Cerebellar cortex (tissue), 1 donor: ENCODE data around the gene CTSD.
"Not testable (repeated sequence)": the region's sequence is repeated elsewhere in the genome, so short reads cannot be mapped to it uniquely, and the experiment has no call there.

Source experiments
- DNase-seq: peaks from one replicate; pipeline ENCODE4 v3.0.0-alpha.2; 2015; ENCODE audit warnings: low spot score

The CTSD gene

DNA sequence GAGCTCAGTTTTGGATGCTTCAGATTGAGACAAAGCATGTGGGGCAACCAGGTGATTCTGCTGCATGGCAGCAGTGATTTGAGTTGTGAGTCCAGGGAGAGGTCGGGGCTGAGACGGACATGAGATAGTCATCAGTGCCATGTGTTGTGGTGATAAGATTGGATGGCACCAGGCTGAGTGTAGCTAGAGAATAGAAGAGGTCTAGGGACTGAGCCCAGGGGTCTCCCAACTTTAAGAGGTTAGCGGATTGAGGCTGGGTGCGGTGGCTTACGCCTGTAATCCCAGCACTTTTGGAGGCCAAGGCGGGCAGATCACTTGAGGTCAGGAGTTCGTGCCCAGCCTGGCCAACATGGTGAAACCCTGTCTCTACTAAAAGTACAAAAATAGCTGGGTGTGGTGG lies 6.3 kb upstream of the CTSD start:
- DNase-seq, result no peak

DNA sequence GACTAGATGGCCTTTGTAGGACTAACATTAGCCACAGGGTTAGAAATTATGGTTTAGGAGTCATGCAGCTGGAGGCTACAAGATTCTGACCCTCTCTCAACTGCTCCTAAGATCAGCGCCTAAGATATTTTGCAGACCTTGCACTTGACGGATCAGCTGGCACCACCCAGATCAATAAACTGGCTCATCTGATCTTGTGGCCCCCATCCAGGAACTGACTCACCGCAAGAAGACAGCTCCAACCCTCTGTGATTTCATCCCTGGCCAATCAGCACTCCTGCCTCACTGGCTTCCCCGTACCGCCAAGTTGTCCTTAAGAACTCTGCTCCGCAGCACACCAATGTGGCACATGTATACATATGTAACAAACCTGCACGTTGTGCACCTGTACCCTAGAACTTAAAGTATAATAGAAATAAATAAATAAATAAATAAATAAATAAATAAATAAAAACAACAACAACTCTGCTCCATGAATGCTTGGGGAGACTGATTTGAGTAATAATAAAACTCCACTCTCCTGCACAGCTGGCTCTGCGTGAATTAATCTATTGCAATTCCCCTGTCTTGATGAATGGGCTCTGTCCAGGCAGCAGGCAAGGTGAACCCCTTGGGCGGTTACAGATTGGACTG lies 5.7 kb upstream of the CTSD start:
- DNase-seq, result not testable (repeated sequence)

DNA sequence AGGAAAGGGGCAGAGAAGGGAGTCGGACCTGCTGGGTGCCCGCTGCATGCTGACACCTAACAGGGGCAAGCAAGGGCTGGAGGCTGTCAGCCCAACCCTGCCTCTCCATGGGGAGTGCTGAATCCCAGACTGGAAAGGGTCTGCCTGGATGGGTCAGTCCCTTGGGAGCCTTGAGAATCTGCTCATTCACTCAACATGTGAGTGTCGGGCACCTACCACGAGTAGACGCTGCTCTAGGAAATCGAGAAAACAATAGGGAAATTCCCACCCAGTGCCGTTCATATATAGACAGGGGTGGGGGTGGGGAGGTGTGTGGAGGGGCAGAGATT lies 4.4 kb upstream of the CTSD start:
- no peak for DNase-seq

DNA sequence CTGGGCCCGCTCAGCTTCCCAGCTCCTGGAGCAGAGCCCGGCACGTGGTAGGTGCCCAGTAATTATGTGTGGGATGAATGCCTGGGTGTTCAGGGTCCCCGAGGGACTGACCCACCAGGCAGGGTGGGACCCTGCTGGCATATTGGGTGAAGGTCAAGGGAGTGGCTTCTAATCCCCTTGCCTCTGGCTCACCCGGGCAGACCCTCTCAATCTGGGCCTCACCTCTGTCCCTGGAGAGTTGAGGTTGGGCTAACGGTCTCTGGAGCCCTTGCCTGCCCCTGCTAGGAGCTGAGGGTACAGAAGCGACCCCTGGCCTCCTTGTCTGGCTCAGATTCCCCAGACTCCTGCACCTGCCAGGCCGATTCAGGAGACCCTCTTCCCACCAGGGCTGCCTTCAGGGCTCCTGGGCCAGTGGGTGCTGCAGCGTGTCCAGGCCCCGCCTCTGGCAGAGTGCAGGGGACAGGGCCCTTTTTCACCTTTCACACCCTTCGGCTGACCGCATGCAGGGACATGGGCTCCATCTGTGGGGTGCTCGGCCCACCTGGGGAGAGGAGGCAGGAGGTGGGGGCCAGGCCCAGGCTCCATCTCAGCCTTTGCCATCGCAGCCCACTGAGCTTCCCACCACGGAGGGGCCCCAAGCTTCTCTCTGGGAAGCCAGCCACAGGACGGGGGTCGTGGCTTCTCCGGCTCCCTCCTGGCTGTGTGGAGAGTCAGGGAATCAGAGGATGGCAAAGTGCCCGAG lies 3.8 kb upstream of the CTSD start:
- no peak for DNase-seq

DNA sequence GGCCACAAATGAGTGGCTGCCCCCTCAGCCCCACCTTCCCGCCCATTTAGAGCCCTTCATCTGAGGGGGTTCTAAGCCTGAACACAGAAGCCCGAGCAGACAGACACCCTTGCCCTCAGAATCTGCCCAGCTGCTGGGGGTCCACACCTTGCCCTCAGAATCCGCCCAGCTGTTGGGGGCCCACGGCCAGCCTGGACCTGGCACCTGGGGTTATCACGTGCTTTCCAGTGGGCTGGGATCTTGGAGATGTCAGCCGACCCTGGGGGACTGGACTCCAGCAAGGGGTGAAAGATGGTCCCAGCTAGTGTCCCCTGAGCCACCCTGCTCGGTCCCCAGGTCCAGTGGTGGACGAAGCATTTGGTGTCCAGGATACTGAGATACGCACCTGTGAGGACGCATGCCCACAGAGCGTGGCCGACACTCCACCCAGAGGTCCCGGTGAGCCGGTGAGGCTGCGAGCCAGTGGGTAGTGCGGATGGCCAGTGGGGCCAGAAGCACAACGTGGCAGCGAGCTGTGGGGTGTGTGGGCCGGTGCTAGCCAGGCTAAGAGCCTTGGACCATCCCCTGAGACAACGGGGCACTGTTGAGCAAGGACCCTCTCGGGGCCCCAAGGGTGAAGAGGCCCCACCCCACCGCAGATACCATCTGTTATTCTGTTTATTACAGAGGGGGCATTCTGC lies 3.1 kb upstream of the CTSD start:
- DNase-seq, result no peak

DNA sequence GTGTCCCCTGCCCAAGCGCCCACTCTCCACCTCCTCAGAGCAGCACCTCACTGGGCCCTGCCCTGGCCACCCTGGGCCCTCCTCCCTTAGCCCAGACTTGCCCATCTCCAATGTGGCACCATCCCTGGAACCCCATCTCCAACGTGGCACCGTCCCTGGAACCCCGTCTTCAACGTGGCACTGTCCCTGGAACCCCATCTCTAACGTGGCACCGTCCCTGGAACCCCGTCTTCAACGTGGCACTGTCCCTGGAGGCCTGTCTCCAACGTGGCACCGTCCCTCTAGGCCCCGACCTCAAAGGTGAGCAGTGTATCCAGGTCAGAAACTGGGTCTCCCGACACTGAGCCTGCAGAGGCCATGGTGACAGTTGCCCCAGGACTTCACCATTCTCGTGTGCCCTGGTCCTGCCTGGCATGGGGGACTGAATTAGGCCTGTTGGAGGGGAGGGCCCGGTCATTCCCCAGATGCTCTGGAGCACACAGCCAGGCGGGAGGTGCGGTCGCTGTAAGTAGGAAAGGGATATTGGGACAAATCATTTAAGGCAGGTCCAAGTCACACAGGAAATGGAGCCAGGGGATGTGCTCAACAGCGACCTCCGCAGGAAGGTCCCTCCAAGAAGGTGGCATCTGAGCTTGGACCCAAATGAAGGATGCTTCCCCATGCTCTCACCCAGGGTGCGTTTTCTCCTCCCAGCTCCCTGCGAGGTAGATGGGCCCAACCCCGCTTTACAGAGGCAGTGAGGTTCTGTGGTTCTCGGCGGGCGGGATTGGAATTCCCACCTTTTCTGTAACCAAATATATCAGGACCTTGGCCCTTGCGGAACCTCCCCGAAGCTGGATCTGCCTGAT lies 2.4 kb upstream of the CTSD start:
- no peak for DNase-seq

DNA sequence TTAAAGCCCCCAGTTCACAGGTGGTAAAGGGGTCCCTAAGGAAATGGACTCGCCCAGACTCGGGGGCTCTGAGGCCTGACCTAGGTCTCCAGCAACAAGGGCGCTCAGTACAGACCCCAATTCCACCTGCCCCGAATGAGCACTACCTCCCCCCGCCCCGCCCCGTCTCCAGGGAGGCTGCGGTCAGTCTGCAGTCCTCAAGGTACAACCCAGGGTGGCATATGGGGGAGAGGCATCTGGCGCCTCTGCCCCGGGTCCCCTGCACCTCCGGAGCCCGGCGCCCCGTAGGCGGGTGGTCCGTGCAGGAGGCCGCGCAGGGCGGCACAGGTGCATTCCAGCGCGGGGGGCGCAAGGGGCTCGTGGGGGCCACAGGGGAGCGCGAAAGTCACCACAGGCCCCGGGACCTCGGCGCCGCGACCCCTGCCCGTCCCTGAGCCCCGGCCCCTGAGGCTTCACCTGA lies 361 bp downstream of the CTSD start:
- DNase-seq, result no peak

DNA sequence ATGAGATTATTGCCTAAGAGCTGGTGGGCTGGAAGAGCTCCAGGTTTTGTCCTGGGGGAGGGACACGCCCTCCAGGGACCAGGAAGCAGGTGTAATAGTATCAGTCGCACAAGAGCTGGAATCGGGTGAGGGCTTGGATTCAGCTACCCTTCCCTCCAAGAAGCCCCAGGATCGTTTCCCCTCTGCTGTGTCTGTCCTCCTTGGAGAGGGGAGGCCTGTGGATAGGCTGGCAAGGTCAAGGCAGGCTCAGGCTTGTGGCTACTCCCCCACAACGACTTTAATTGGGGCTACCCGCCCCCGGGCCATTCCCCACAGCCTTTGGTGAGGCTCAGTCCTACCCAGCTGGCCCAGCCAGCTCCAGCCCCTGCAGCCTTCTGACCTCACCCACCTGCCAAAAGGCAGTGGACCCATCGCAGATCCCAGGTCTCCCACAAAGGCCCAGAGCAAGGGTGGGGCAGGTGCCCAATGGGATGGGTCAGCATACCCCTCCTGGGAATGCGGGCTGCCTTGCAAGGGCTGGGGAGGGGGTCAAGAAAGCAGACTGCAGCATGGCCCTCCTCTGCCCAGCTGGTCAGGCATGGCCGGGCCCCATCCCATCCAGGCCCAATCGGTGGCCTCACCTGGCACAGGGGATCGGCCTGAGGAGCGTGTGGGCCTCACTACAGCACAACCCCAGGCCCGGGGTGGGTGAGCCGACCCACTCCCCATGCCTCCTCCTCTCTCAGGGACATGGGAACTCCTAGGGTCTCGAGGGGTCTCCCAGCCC lies 1.0 kb downstream of the CTSD start:
- no peak for DNase-seq

DNA sequence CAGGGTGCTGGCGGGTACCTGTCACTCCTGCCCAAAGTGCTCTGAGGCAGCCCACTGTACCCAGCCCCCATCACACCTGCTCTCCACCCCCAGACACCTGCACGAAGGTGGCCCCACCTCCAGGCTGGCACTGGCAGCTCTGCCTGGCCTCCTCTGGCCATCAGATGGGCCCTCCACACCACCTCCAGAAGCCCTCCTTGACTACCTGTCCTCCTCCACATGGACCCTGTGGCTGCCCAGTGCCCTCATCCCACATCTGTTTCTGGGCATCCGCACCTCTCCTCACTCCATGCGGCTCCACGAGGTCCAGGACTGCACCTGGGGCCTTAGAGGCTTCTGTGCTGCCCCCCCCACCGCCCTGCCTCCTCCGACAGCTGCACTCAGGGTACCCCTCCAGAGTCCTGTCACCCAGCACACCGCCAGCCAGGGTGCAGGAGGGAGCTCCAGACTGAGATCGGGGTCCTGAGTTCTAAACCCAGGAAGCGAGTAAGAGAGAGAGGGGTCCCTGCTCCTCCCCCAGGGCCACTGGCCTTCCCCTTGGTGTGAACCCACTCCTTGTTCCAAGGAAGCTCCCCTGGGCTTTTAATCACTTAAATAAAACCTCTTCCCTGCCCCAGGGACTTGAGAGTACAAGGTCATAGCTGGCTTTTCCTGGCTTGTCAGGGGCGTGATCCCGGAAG lies 1.7 kb downstream of the CTSD start:
- no peak for DNase-seq

DNA sequence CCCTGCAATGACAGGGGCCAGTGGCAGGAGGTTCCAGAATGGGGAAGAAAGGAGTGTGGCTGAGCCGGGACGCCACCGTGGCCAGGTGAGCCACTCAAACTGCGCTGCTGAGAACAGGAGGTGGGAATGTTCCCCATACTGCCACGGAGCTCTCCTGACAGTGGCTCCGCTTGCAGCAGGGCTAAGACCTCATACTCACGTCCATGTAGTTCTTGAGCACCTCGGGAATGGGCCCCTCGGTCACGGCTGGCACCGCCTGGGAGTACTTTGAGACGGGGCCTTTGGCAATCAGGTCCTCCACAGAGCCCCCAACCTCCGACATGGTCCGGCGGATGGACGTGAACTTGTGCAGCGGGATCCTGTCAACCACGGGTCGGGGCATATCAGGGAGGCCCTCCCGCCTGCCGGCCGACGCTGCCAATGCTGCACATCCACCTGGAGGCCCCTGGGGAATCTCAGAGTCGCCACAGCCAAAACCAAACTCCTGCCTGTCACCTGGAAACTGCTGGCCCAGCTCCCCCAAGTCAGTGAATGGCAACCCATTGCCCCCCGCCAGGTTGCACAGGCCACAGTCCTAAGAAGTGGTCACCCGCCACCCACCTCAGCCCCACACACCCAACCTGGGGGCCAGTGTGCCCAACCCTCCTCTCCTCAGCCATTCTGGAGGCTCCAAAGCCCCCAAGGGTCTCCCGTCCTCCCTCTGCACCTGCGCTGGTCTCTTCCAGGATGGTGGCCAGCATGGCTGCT lies 2.4 kb downstream of the CTSD start:
- DNase-seq, result no peak

DNA sequence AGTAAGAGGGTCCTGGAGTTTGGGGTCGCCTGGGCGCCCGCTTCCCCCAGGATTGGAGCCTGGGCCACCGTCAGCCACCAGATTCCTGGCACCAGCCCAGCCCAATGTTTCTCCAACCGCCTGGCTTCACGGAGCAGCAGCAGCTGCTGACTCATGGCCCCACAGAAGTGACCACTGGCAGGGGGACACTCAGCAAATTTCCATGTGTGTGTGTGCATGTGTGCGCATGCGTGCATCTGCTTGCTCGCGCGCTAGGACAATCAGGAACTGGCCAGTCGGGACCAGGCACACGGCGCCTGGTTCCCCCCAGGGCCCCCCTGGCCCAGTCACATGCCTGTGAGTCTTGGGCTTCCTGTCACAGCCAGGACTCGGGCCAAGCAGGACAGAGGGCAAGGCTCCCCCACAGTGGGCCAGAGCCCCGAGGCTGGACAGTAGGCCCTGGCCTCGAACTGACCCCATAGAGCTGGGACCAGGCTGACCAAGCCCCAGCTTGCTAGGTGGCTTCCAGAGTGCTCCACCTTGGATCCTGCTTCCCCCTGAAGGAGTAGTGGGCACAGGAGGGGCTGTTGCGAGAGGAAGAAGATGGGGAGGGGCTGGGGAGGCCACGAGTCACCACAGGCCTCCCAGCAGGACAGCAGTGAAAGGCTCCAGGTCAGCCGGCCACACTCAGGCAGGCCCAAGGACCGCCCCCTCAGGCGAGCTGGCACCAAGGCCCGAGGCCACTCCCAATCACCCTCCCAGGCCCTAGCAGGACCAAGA lies 3.2 kb downstream of the CTSD start:
- DNase-seq, result no peak

DNA sequence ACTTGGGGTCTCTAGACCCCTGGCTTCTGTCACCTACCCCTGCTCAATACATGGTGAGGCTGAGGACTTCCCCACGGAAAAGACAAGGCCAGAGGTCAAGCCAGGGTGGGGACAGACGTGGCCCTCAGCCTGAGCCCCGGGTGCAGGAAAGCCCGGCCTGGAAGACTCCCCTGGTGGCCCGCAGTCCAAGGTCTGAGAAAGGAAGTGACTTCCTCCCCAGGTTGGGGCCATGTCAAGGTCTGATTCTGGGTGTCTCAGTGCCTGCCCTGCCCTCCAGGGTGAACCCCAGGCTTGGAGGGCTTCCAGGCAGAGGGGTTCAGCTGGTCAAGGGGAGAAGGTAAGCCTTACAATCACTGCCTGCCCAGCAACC lies 3.9 kb downstream of the CTSD start:
- no peak for DNase-seq

DNA sequence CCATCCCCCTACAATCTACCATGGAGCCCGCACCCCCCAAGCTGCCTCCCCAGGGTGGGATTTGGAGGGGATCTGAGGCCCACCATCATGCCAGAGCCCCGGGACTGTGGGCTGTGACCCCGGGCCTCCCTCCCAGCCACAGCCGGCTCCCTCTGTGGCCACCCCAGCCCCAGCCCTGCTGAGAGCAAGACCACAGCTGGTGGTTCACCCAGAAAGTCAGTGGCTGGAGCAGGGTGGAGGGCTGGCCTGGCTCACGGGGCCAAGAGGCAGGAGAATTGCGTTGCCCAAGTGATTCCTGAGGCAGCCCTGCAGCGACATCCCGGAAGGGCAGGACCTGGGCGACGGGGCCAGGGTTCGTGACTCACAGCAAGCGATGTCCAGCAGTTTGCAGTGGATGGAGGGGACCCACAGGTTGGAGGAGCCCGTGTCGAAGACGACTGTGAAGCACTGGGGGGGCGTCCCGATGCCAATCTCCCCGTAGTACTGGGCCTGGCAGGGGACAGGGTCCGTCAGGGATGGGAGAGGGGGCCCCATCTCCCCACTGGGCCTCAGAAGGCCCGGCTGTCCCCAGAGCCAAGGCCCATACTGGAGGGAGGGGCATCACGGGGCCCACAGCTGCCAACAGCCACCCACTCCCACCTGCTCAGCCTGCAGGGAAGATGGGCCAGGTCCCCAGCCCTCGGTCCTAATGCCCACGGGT lies 4.4 kb downstream of the CTSD start:
- DNase-seq, result no peak

DNA sequence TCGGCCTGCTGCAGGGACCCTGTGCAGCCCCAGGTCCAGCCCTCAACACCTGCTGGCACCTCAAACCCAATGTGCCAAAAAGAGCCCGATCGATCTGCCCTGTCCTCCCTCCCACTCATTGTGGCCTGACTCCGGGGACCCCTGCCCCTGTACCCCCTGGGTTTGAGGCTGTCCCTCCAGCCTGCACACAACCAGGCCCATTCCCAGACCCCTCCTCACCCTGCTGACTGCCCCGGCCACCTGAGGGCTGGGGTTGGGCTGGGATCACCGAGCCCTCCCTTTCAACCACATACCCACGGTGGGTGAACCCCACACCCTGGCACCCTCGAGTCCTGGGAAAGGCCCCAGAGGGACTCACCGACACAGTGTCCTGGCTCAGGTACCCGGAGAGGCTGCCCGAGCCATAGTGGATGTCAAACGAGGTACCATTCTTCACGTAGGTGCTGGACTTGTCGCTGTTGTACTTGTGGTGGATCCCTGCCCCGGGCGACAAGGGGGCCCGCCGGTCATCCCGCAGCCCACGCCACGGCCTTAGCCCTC lies 5.0 kb downstream of the CTSD start:
- DNase-seq, result no peak

DNA sequence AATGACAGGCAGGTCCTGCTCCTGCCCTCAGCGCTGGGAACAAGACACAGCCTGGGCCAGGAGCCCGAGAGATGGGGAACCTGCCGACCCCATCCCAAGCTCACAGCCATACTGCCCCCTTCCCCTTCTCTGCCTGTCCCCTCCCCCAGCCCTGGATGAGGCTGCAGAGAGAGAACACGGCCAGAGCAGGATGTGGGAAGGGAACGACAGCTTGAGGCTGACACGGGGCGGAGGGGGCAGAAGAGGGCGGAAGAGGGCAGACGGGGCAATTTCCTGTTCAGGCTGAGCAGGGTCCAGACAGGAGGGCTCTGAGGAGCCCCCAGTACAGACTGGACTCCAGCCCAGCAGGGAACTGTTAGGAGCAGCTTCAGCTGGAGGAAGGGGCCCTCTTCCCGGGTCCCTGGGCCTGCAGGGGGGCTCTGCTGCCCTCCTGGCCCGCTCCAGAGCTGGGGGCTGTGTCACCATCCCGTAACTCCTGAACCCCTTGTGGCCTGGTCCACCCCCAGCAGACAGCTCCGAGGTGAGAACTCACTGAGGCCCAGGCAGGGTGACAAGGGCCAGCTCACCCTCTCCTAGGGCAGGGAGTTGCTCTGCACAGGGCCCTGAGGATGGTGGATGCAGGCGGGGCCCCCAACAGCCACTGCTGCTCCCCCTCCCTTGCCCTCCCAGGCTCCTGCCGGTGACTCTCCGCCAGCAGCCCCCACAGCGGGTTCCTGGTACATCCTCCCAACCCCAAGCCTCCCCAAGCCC lies 5.7 kb downstream of the CTSD start:
- DNase-seq, result no peak

DNA sequence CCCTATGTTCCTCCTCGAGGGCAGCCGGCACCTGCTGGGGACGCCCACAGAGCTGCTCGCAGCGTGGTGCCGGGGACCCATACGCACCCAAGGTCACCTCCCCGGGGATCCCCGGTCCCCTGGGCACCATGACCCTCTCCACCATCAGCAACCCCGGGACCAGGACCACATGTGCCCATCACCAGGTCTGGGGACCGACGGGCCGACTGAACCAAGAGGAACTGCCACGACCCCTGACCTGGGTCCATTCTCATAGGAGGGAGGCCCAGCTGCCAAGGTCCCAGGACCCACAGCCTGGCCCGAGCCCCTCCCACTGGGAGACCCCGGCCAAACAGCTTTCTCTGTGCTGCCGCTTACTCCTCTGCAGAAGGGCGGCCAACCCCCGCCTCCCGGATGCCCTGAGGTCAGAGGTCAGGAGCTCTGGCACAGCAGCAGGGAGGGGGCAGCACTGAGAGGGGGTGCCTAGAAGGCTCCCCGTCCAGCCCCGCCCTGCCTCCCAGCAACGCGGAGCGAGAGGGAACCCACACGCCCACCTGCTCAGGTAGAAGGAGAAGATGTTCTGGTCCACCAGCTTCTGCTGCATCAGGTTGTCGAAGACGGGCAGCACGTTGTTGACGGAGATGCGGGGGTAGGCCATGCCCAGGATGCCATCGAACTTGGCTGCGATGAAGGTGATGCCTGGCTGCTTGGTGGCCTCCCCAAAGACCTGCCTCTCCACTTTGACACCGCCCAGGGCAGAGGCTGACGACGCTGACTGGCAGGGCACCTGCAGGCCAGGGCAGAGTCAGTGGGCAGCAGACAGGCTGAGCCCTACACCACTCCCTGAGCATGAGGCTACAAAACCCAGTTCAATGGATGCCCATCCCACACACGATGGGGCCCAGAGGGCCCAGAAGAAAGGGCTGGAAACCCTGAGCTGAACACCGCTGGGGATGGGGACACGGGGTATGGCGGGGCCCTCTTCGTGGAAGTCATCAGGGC lies 6.6 kb downstream of the CTSD start:
- DNase-seq, result no peak
